Sigmoid colon (tissue), 4 donors: ENCODE data around the gene RAB4B.

Source experiments
- EP300 ChIP-seq, 4 donors: sonication (generic); formaldehyde crosslinking; IDR thresholded peaks; one replicate each; pipeline ENCODE4 v1.6.1; 2017; ENCODE audit warnings: antibody characterized with exemption in 4 of 4
- POLR2A ChIP-seq, 2 donors: fragments of 450-650 bp; IDR thresholded peaks; one replicate each; pipeline ENCODE4 v1.6.1; 2016; ENCODE audit warnings: antibody characterized with exemption in 2 of 2, mild to moderate bottlenecking in 2 of 2, moderate library complexity in 2 of 2
- POLR2AphosphoS5 ChIP-seq, 4 donors: sonication (generic); formaldehyde crosslinking; IDR thresholded peaks; one replicate each; pipeline ENCODE4 v1.6.1; 2017; ENCODE audit warnings: antibody characterized with exemption in 4 of 4
- TF ChIP-seq, protein P1 (sequence below), 4 experiments: fragments of 450-650 bp in 3 of 4; fragments of 200-600 bp in 1 of 4; IDR thresholded peaks; one replicate each; pipeline ENCODE4 v1.5.1; 2016 to 2019; ENCODE audit warnings: antibody characterized with exemption in 4 of 4, mild to moderate bottlenecking in 3 of 4, moderate library complexity in 2 of 4

DNA sequence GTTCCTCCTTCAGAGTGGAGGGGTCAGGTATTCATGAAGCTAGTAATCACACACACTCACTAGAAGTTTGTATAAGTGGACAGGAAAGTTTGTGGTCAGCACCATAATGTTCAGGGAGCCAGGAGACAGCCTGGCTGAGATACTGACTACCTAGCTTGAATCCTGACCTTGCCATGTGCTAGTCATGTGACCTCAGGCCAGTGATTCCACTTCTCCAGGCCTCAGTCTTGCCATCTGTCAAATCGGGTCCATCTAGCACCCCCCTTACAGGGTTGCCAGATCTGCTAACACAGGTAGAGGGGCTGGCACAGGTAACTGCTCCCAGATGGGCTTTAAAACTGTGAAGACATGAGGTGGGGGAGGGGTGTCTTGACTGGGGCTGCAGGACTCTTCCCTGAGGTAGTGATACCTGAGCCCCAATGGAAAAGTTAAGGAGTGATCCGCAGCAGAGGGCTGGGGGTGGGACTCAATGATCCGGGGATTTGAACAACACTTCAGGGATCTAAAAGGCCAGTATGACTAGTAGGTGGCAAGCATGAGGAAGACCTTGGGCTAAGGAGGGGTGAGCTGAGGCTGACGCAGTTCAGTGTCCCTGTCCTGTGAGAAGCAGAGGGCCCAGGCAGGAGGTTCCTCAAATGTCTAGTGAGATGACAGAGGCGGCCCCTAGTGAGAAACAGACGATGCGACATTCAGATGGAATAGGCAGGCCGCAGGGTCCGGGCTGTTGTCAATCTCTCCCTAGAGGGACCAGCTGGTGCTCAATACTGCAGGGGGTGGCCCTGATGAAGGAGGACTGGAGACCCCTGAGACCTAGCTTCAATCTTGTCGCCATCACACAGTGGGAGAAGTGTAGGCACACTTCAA is 36.3 kb upstream of the RAB4B start:
- TF ChIP-seq, protein P1, sequence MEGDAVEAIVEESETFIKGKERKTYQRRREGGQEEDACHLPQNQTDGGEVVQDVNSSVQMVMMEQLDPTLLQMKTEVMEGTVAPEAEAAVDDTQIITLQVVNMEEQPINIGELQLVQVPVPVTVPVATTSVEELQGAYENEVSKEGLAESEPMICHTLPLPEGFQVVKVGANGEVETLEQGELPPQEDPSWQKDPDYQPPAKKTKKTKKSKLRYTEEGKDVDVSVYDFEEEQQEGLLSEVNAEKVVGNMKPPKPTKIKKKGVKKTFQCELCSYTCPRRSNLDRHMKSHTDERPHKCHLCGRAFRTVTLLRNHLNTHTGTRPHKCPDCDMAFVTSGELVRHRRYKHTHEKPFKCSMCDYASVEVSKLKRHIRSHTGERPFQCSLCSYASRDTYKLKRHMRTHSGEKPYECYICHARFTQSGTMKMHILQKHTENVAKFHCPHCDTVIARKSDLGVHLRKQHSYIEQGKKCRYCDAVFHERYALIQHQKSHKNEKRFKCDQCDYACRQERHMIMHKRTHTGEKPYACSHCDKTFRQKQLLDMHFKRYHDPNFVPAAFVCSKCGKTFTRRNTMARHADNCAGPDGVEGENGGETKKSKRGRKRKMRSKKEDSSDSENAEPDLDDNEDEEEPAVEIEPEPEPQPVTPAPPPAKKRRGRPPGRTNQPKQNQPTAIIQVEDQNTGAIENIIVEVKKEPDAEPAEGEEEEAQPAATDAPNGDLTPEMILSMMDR (IDR thresholded peaks at IDR 0.05) = no peak
- TF ChIP-seq EP300 (IDR thresholded peaks at IDR 0.05) (no peak), POLR2AphosphoS5 (IDR thresholded peaks at IDR 0.05) (no peak), POLR2A (IDR thresholded peaks at IDR 0.05) (no peak)
